Measurements from ENCODE around the gene PCLO. TPM values are rescaled to one million over a fixed set of nuclear protein-coding genes. Genes with fewer than 3 reads are reported as not detected.

PCLO gene
- total and polyA plus RNA-seq, 4 donors = 0.04 to 1.1 (median 0.48) TPM

- TF ChIP-seq GABPA (IDR thresholded peaks at IDR 0.05 in 1 of 2, conservative IDR thresholded peaks at IDR 0.05 in 1 of 2) (no peak), SP1 (IDR thresholded peaks at IDR 0.05) (no peak), HNF4G (IDR thresholded peaks at IDR 0.05) (no peak), HNF4A (conservative IDR thresholded peaks at IDR 0.05) (no peak), FOXA2 (IDR thresholded peaks at IDR 0.05) (no peak), EGR1 (IDR thresholded peaks at IDR 0.05; ENCODE audit: low read depth in 2 of 2) (no peak), NR2F2 (IDR thresholded peaks at IDR 0.05) (no peak), RAD21 (IDR thresholded peaks at IDR 0.05) (no peak), TAF1 (conservative IDR thresholded peaks at IDR 0.05) (no peak)
Observed at GRCh38 chr7:82715344-82715743, 447.3 kb downstream of the PCLO start (continued).

GRCh38 chr7:82714883-82715282 is 447.8 kb downstream of the PCLO start:
- no peaks in the 10 kb centered on the region for H3K36me3 ChIP-seq (ENCODE audit: control insufficient read depth in 4 of 4, insufficient read depth in 3 of 4, low read depth in 1 of 4, low read length in 3 of 4)
- no peak overlapping the region for H3K27ac ChIP-seq (ENCODE audit: low read depth in 1 of 2, low read length in 2 of 2)
- DNase-seq (ENCODE audit: low spot score) = no peak
- no peak for TF ChIP-seq ATF3 (IDR thresholded peaks at IDR 0.05)
- TF ChIP-seq EGR1 (IDR thresholded peaks at IDR 0.05; ENCODE audit: low read depth in 2 of 2) = no peak
- no peak for TF ChIP-seq NR2F2 (IDR thresholded peaks at IDR 0.05)
- no peak for TF ChIP-seq TAF1 (conservative IDR thresholded peaks at IDR 0.05)
- TF ChIP-seq FOXA1 (IDR thresholded peaks at IDR 0.05) = no peak
- TF ChIP-seq CTCF (IDR thresholded peaks at IDR 0.05; ENCODE audit: low read depth, low read length, missing input control) = no peak
- no peak for TF ChIP-seq YY1 (IDR thresholded peaks at IDR 0.05)
- no peak for TF ChIP-seq SP1 (IDR thresholded peaks at IDR 0.05)
- TF ChIP-seq REST (IDR thresholded peaks at IDR 0.05) = no peak
- no peak for TF ChIP-seq RXRA (IDR thresholded peaks at IDR 0.05)
- no peak for TF ChIP-seq HNF4G (IDR thresholded peaks at IDR 0.05)
- TF ChIP-seq FOXA2 (IDR thresholded peaks at IDR 0.05) = no peak
- TF ChIP-seq HNF4A (conservative IDR thresholded peaks at IDR 0.05) = no peak
- no peak for TF ChIP-seq ZBTB33 (IDR thresholded peaks at IDR 0.05)
- TF ChIP-seq GABPA (IDR thresholded peaks at IDR 0.05 in 1 of 2, conservative IDR thresholded peaks at IDR 0.05 in 1 of 2) = no peak
- TF ChIP-seq RAD21 (IDR thresholded peaks at IDR 0.05) = no peak
- TF ChIP-seq JUND (IDR thresholded peaks at IDR 0.05) = no peak
- no peaks in the 10 kb centered on the region for H3K4me1 ChIP-seq (ENCODE audit: control insufficient read depth in 4 of 4, insufficient read depth in 4 of 4, low read length in 3 of 4)
- no peak overlapping the region for H3K9ac ChIP-seq (ENCODE audit: low read depth in 1 of 2, low read length in 2 of 2)
- no peak overlapping the region for H3K4me3 ChIP-seq (ENCODE audit: low read depth in 1 of 3, low read length in 3 of 3)
- no peaks in the 10 kb centered on the region for H3K9me3 ChIP-seq (ENCODE audit: control insufficient read depth in 4 of 4, low read length in 3 of 4)
- peaks cover 0 to 3% (median 0%) of the 10 kb centered on the region in 4 donors for H3K27me3 ChIP-seq (ENCODE audit: control insufficient read depth in 4 of 4, insufficient read depth in 4 of 4, low read length in 3 of 4)
- WGBS = 88% methylated on average over 2 of the region's 2 CpGs

Measured in liver (tissue), 9 donors.